Ovary (tissue), 9 donors: ENCODE results near the gene NTRK3. TPM values are rescaled to one million over a fixed set of nuclear protein-coding genes. Genes with fewer than 3 reads are reported as not detected.

Experiments used
- DNase-seq, 5 donors: peaks; one replicate each; pipeline ENCODE4 v3.0.0-alpha.2; 2019 to 2020
- H3K27ac ChIP-seq, 2 donors: fragments of 200-600 bp; one replicate each; pipeline versions ENCODE4 v1.5.1 to v1.8.0; 2019 to 2022
- H3K27me3 ChIP-seq: fragments of 200-600 bp; one replicate; pipeline ENCODE4 v1.8.0; 2022
- H3K36me3 ChIP-seq: fragments of 200-600 bp; sonication (generic); one replicate; pipeline ENCODE4 v1.5.1; 2019
- H3K4me1 ChIP-seq: one replicate; pipeline ENCODE4 v1.8.1; 2013; ENCODE audit warnings: mild to moderate bottlenecking, moderate library complexity; ENCODE audit not compliant: insufficient read depth
- H3K4me3 ChIP-seq: fragments of 200-600 bp; sonication (generic); one replicate; pipeline ENCODE4 v1.5.1; 2017
- H3K9me3 ChIP-seq, 2 donors: fragments of 200-600 bp in 1 of 2; sonication (generic) in 1 of 2; one replicate each; pipeline versions ENCODE4 v1.5.1 to v1.8.1; 2013 to 2019; ENCODE audit warnings: mild to moderate bottlenecking in 1 of 2, moderate library complexity in 1 of 2
- CTCF ChIP-seq, 3 donors: fragments of 450-650 bp in 2 of 3; fragments of 200-600 bp in 1 of 3; IDR thresholded peaks; one replicate each; pipeline versions ENCODE4 v1.5.1 to v1.8.0; 2016 to 2022; ENCODE audit warnings: antibody characterized with exemption in 3 of 3, mild to moderate bottlenecking in 1 of 3
- EP300 ChIP-seq: sonication (generic); formaldehyde crosslinking; IDR thresholded peaks from one replicate; pipeline ENCODE4 v1.6.1; 2017; ENCODE audit warnings: antibody characterized with exemption
- POLR2A ChIP-seq: fragments of 450-650 bp; IDR thresholded peaks from one replicate; pipeline ENCODE4 v1.6.1; 2017; ENCODE audit warnings: antibody characterized with exemption, mild to moderate bottlenecking, moderate library complexity
- WGBS, 3 donors: extraction: QIAGEN DNeasy Blood & Tissue Kit in 1 of 3; methylation state at CpG; one replicate each; pipeline versions ENCODE4 v1.1.5 to v1.1.7; 2013 to 2017; 5-methylcytosine and 5-hydroxymethylcytosine counted together
- intact Hi-C, 4 donors: fragments of 100-400 bp; cut with DNase I; formaldehyde crosslinking; loops; one replicate each; pipeline versions ENCODE4 v1.11.0 to v1.15.1; 2022 to 2023
- polyA plus RNA-seq, 2 donors: library from polyadenylated mRNA; stranded (reverse); fragments of 200-250 nt in 1 of 2; fragments of 350-450 nt in 1 of 2; fragmentation: Illumina TruSeq in 1 of 2; extraction: RNeasy Lipid Tissue Mini Kit (QIAGEN cat#74804) in 1 of 2; gene quantifications; one replicate each; pipeline ENCODE4 v1.2.3, GENCODE V29; 2013 to 2014
- total RNA-seq, 7 donors: library from RNA; depleted of rRNA in 2 of 7; stranded (reverse); fragments of >200 nt in 2 of 7; fragmentation: NEBNext Ultra II Directional in 3 of 7; extraction: Animal tissue kit (Norgen Biotek cat#: 25700) in 3 of 7; gene quantifications; one replicate each; pipeline versions ENCODE4 v1.1.0 to v1.2.4, GENCODE V29; 2016 to 2023
- donor health status: DM: no; HTN: no; CAD: no; lungs with moderate emphysema.
- donor health status: DM: no; HTN: no; CAD: no.
- donor health status: Bipolar disorder and iron deficiency.
- donor health status: DM: yes; HTN: yes; CAD: no.
- donor health status: DM: no; HTN: no; CAD: no.
- donor health status: DM: yes; HTN: yes; CAD: no.

The NTRK3 gene
- total and polyA plus RNA-seq, 9 donors = 0.77 to 14.6 (median 2.7) TPM

- no peak for DNase-seq
- Histone ChIP-seq H3K27ac (no peak overlapping the region), H3K27me3 (no peaks in the 10 kb centered on the region), H3K4me3 (no peak overlapping the region), H3K9me3 (no peaks in the 10 kb centered on the region), H3K36me3 (no peaks in the 10 kb centered on the region), H3K4me1 (no peaks in the 10 kb centered on the region)
- no peak for TF ChIP-seq CTCF (IDR thresholded peaks at IDR 0.05)
- no peak for TF ChIP-seq POLR2A
- no peak for TF ChIP-seq EP300
- 53 to 65% (median 55%) methylated on average over 5 of the region's 5 CpGs for WGBS, 3 donors
- intact Hi-C loops = no loop called here
Measured at GRCh38 chr15:88241060-88241459, 15.5 kb downstream of the NTRK3 start.

GRCh38 chr15:88239594-88239993, 16.9 kb downstream of the NTRK3 start:
- no peaks in the 10 kb centered on the region for H3K4me1 ChIP-seq
- no peaks in the 10 kb centered on the region for H3K36me3 ChIP-seq
- no peak overlapping the region for H3K4me3 ChIP-seq
- 72 to 78% (median 77%) methylated on average over 9 of the region's 9 CpGs for WGBS, 3 donors
- no peak overlapping the region for H3K27ac ChIP-seq
- TF ChIP-seq EP300 (no peak), CTCF (IDR thresholded peaks at IDR 0.05) (no peak), POLR2A (no peak)
- no peak for DNase-seq
- intact Hi-C loops = no loop called here
- no peaks in the 10 kb centered on the region for H3K27me3 ChIP-seq
- H3K9me3 ChIP-seq = no peaks in the 10 kb centered on the region

- no peak overlapping the region for H3K4me3 ChIP-seq
- 46 to 57% (median 46%) methylated on average over 8 of the region's 8 CpGs for WGBS, 3 donors
- intact Hi-C loops = no loop called here
Measured at GRCh38 chr15:88238618-88239430, 17.7 kb downstream of the NTRK3 start.

GRCh38 chr15:88234711-88235110, 21.8 kb downstream of the NTRK3 start:
- no peak overlapping the region for H3K27ac ChIP-seq
- WGBS, 3 donors = 82 to 85% (median 82%) methylated on average over 8 of the region's 8 CpGs
- no peak for DNase-seq
- TF ChIP-seq CTCF (IDR thresholded peaks at IDR 0.05) (no peak), POLR2A (no peak), EP300 (no peak)
- no peaks in the 10 kb centered on the region for H3K4me1 ChIP-seq
- no peaks in the 10 kb centered on the region for H3K27me3 ChIP-seq
- H3K36me3 ChIP-seq = no peaks in the 10 kb centered on the region
- no peak overlapping the region for H3K4me3 ChIP-seq
- no peaks in the 10 kb centered on the region for H3K9me3 ChIP-seq
- intact Hi-C loops = no loop called here

More at GRCh38 chr15:88238618-88239430, 17.7 kb downstream of the NTRK3 start:
- Histone ChIP-seq H3K27me3 (no peaks in the 10 kb centered on the region), H3K4me1 (no peaks in the 10 kb centered on the region), H3K9me3 (no peaks in the 10 kb centered on the region), H3K27ac (no peak overlapping the region), H3K36me3 (no peaks in the 10 kb centered on the region)
- TF ChIP-seq POLR2A = no peak
- no peak for TF ChIP-seq EP300
- no peak for TF ChIP-seq CTCF (IDR thresholded peaks at IDR 0.05)
- DNase-seq = no peak
